ENCODE data around the gene CACNA1C.

GRCh38 chr12:2068653-2069052 lies 15.9 kb downstream of the CACNA1C start:
- TF ChIP-seq CTCF (conservative IDR thresholded peaks at IDR 0.05) (no peak), EZH2 (IDR thresholded peaks at IDR 0.05; ENCODE audit: low read depth) (no peak)

Measured in PC-9 (cell line).